Heart left ventricle (tissue), 16 donors: ENCODE data around the gene MYH7B. TPM values are rescaled to one million over a fixed set of nuclear protein-coding genes. Genes with fewer than 3 reads are reported as not detected.

ENCODE experiments used
- ATAC-seq, 4 donors: fragments of 200-7000 bp; cut with Tn5 transposase; one replicate each; pipeline ENCODE4 v1.9.1; 2020 to 2022; ENCODE audit warnings: moderate library complexity in 4 of 4, mild to moderate bottlenecking in 3 of 4, moderate number of reproducible peaks in 1 of 4
- DNase-seq, 5 donors: peaks; one replicate each; pipeline ENCODE4 v3.0.0-alpha.2; 2020
- H3K27ac ChIP-seq, 12 donors: fragments of 200-600 bp; sonication (generic) in 4 of 12; one replicate each; pipeline versions ENCODE4 v1.5.0 to v1.8.0; 2016 to 2022; ENCODE audit warnings: mild to moderate bottlenecking in 2 of 12
- H3K27me3 ChIP-seq, 9 donors: fragments of 200-600 bp; sonication (generic) in 2 of 9; one replicate each; pipeline versions ENCODE4 v1.5.1 to v1.8.0; 2016 to 2022; ENCODE audit warnings: mild to moderate bottlenecking in 3 of 9
- H3K36me3 ChIP-seq, 9 donors: fragments of 200-600 bp; sonication (generic) in 2 of 9; one replicate each; pipeline versions ENCODE4 v1.5.0 to v1.8.0; 2018 to 2022; ENCODE audit warnings: mild to moderate bottlenecking in 2 of 9
- H3K4me1 ChIP-seq, 12 donors: fragments of 200-600 bp; sonication (generic) in 4 of 12; one replicate each; pipeline versions ENCODE4 v1.5.0 to v1.8.0; 2016 to 2022; ENCODE audit warnings: mild to moderate bottlenecking in 3 of 12
- H3K4me3 ChIP-seq, 12 donors: fragments of 200-600 bp; sonication (generic) in 4 of 12; one replicate each; pipeline versions ENCODE4 v1.5.0 to v1.8.0; 2017 to 2022; ENCODE audit warnings: mild to moderate bottlenecking in 9 of 12, moderate library complexity in 4 of 12
- H3K9me3 ChIP-seq, 12 donors: fragments of 200-600 bp; sonication (generic) in 4 of 12; one replicate each; pipeline versions ENCODE4 v1.5.0 to v1.8.0; 2016 to 2022; ENCODE audit warnings: mild to moderate bottlenecking in 1 of 12
- CTCF ChIP-seq, 12 donors: fragments of 200-600 bp; sonication (generic) in 4 of 12; IDR thresholded peaks; one replicate each; pipeline versions ENCODE4 v1.5.0 to v1.8.0; 2018 to 2022; ENCODE audit warnings: antibody characterized with exemption in 12 of 12, mild to moderate bottlenecking in 5 of 12
- POLR2A ChIP-seq, 2 donors: fragments of 450-650 bp; IDR thresholded peaks; one replicate each; pipeline ENCODE4 v1.6.1; 2017; ENCODE audit warnings: antibody characterized with exemption in 2 of 2, mild to moderate bottlenecking in 2 of 2, moderate library complexity in 2 of 2
- WGBS, 4 donors: extraction: QIAGEN DNeasy Blood & Tissue Kit in 2 of 4; methylation state at CpG; one replicate each; pipeline versions ENCODE4 v1.1.5 to v1.1.7; 2013 to 2018; 5-methylcytosine and 5-hydroxymethylcytosine counted together
- intact Hi-C, 10 donors: fragments of 100-400 bp; cut with DNase I; formaldehyde crosslinking; loops; one replicate each; pipeline versions ENCODE4 v1.11.1 to v1.14.2; 2022
- polyA plus RNA-seq, 2 donors: library from polyadenylated mRNA; stranded (reverse); fragments of 200-250 nt; gene quantifications; one replicate each; pipeline ENCODE4 v1.2.3, GENCODE V29; 2013
- total RNA-seq, 9 donors: library from RNA; depleted of rRNA in 2 of 9; stranded (reverse); fragments of >200 nt in 2 of 9; fragmentation: NEBNext Ultra II Directional in 3 of 9; extraction: Animal tissue kit (Norgen Biotek cat#: 25700) in 3 of 9; gene quantifications; one replicate each; pipeline versions ENCODE4 v1.1.0 to v1.2.4, GENCODE V29; 2016 to 2023
- donor health status: ischemic (EF 13 %, LVEDD 7.1; RV severe dilation, severe dysfunction).
- donor health status: healthy with polysubstance abuse.
- donor health status: DM: no; HTN: yes; CAD: no.
- donor health status: DM: no; HTN: no; CAD: no.
- donor health status: ischemic (EF 25% LVEDD 6.9; RV normal size, moderate dysfunction).
- donor health status: ischemic (EF 25% LVEDD 5.7; RV mildly dilated, moderate dysfunction).
- donor health status: healthy.
- donor health status: DM: yes; HTN: yes; CAD: no.
- donor health status: ischemic (EF 35%, LVEDD 5.7; RV mildly dilated, moderate dysfunction).
- donor health status: nonischemic (EF 11% LVEDD 7.7; RV severe dilation, severe dysfunction).
- donor health status: DM: yes; HTN: yes; CAD: no.
- donor health status: PGD.
- donor health status: ischemic (EF 29% LVEDD 5.4; RV normal size, mild dysfunction).
- donor health status: nonischemic (EF 23%, LVEDD 6.1; RV moderate dilation, normal function).

MYH7B gene
- total and polyA plus RNA-seq, 11 donors = 12.8 to 448 (median 144) TPM

- H3K9me3 ChIP-seq = no peaks in the 10 kb centered on the region
- peaks cover 2 to 100% (median 94%) of the 10 kb centered on the region in 9 donors for H3K36me3 ChIP-seq
- peak overlapping the region in 6 of 12 donors; percentile 8 to 65 (median 46) for H3K27ac ChIP-seq
- intact Hi-C loops = no loop called here
- peaks cover 0 to 39% (median 1%) of the 10 kb centered on the region in 12 donors for H3K4me1 ChIP-seq
- 68 to 76% (median 72%) methylated on average over 14 of the region's 14 CpGs for WGBS, 4 donors
- DNase-seq (peak in 1 of 5 donors; percentile 31), ATAC-seq (no peak)
- H3K27me3 ChIP-seq = no peaks in the 10 kb centered on the region
- H3K4me3 ChIP-seq = no peak overlapping the region
- TF ChIP-seq CTCF (IDR thresholded peaks at IDR 0.05) = no peak
- no peak for TF ChIP-seq POLR2A (IDR thresholded peaks at IDR 0.05)
Measured at GRCh38 chr20:34994509-34995131, 39.0 kb downstream of the MYH7B start.

GRCh38 chr20:34995192-34995591, 39.5 kb downstream of the MYH7B start:
- Histone ChIP-seq H3K27me3 (no peaks in the 10 kb centered on the region), H3K4me3 (no peak overlapping the region), H3K9me3 (no peaks in the 10 kb centered on the region), H3K36me3 (peaks cover 2 to 100% (median 94%) of the 10 kb centered on the region in 9 donors), H3K4me1 (peaks cover 0 to 34% (median 1%) of the 10 kb centered on the region in 12 donors), H3K27ac (peak overlapping the region in 4 of 12 donors; percentile 42 to 65 (median 50))
- TF ChIP-seq POLR2A (IDR thresholded peaks at IDR 0.05) (no peak), CTCF (IDR thresholded peaks at IDR 0.05) (no peak)
- 77 to 88% (median 85%) methylated on average over 14 of the region's 14 CpGs for WGBS, 4 donors
- no peak for ATAC-seq
- intact Hi-C loops = no loop called here
- DNase-seq = peak in 1 of 5 donors; percentile 51

- Histone ChIP-seq H3K4me1 (peaks cover 0 to 33% (median 1%) of the 10 kb centered on the region in 12 donors), H3K27ac (peak overlapping the region in 1 of 12 donors; percentile 65), H3K4me3 (no peak overlapping the region), H3K27me3 (no peaks in the 10 kb centered on the region), H3K9me3 (no peaks in the 10 kb centered on the region), H3K36me3 (peaks cover 2 to 100% (median 96%) of the 10 kb centered on the region in 9 donors)
- TF ChIP-seq POLR2A (IDR thresholded peaks at IDR 0.05) (no peak), CTCF (IDR thresholded peaks at IDR 0.05) (no peak)
- DNase-seq = peak in 1 of 5 donors; percentile 19
- WGBS, 4 donors = 77 to 85% (median 82%) methylated on average over 7 of the region's 7 CpGs
- intact Hi-C loops = no loop called here
- ATAC-seq = no peak
Measured at GRCh38 chr20:34995696-34996095, 40.0 kb downstream of the MYH7B start.

- WGBS, 4 donors = 84 to 88% (median 86%) methylated on average over 26 of the region's 26 CpGs
- H3K9me3 ChIP-seq = no peaks in the 10 kb centered on the region
- no peaks in the 10 kb centered on the region for H3K27me3 ChIP-seq
- H3K27ac ChIP-seq = peak overlapping the region in 1 of 12 donors; percentile 65
- TF ChIP-seq CTCF (IDR thresholded peaks at IDR 0.05) = no peak
- no peak for TF ChIP-seq POLR2A (IDR thresholded peaks at IDR 0.05)
- H3K4me3 ChIP-seq = no peak overlapping the region
- peak in 1 of 5 donors; percentile 57 for DNase-seq
- peaks cover 0 to 29% (median 1%) of the 10 kb centered on the region in 12 donors for H3K4me1 ChIP-seq
- intact Hi-C loops = no loop called here
- H3K36me3 ChIP-seq = peaks cover 2 to 100% (median 96%) of the 10 kb centered on the region in 9 donors
- ATAC-seq = no peak
Measured at GRCh38 chr20:34996243-34997028, 40.8 kb downstream of the MYH7B start.
